K562 (cell line): Measurements from ENCODE around the gene COX6B1.
"Not testable (repeated sequence)": the region's sequence is repeated elsewhere in the genome, so short reads cannot be mapped to it uniquely, and the experiment has no call there.

Source experiments
- BDP1 ChIP-seq: IDR thresholded peaks from 3 replicates; pipeline ENCODE4 v1.6.1; 2011; ENCODE audit not compliant: insufficient read length, insufficient read depth
- DMBX1 ChIP-seq: fragments of 250-450 bp; sonication (Bioruptor Pico); IDR thresholded peaks from 2 replicates; pipeline ENCODE4 v1.8.0; 2022; ENCODE audit warnings: inconsistent platforms, mild to moderate bottlenecking, moderate library complexity, borderline replicate concordance
- EHMT2 ChIP-seq: fragments of 450-650 bp; IDR thresholded peaks from 2 replicates; pipeline ENCODE4 v1.6.1; 2018; ENCODE audit warnings: antibody characterized with exemption
- NR1H2 ChIP-seq: sonication (generic); formaldehyde crosslinking; IDR thresholded peaks from 2 replicates; pipeline ENCODE4 v1.4.0; 2020; ENCODE audit warnings: mild to moderate bottlenecking, missing genetic modification reagents
- RAD51 ChIP-seq: fragments of 450-650 bp; IDR thresholded peaks from 2 replicates; pipeline ENCODE4 v1.7.1; 2016; ENCODE audit warnings: low read depth, mild to moderate bottlenecking, borderline replicate concordance
- SMC3 ChIP-seq: conservative IDR thresholded peaks from 2 replicates; pipeline ENCODE4 v1.6.1; 2011; ENCODE audit warnings: low read depth, low read length, improper control_type of control experiment; ENCODE audit not compliant: insufficient read depth
- SREBF2 ChIP-seq: sonication (generic); formaldehyde crosslinking; IDR thresholded peaks from 2 replicates; pipeline ENCODE4 v1.4.0; 2020; ENCODE audit warnings: mild to moderate bottlenecking, missing genetic modification reagents
- TCF7L2 ChIP-seq: fragments of 150-350 bp; IDR thresholded peaks from 2 replicates; pipeline ENCODE4 v1.6.1; 2016; ENCODE audit warnings: low read depth, mild to moderate bottlenecking, low read length, moderate library complexity
- YY1 ChIP-seq, 3 experiments: IDR thresholded peaks; 2 replicates each; pipeline ENCODE4 v1.6.1; 2011; ENCODE audit warnings: low read length in 2 of 3, mild to moderate bottlenecking in 2 of 3, moderate library complexity in 2 of 3, borderline replicate concordance in 1 of 3, control low read depth in 1 of 3, low read depth in 1 of 3; ENCODE audit not compliant: insufficient read depth in 3 of 3, insufficient replicate concordance in 2 of 3, control insufficient read depth in 1 of 3, insufficient read length in 1 of 3; ENCODE audit errors: extremely low read depth in 1 of 3
- ZNF263 ChIP-seq: sonication (generic); formaldehyde crosslinking; IDR thresholded peaks from 2 replicates; pipeline ENCODE4 v1.8.0; 2022; ENCODE audit warnings: mild to moderate bottlenecking, missing genetic modification reagents, borderline replicate concordance
- TF ChIP-seq, protein P1 (sequence below), 3 experiments: fragments of 200-800 bp in 1 of 3; fragments of 250-450 bp in 1 of 3; fragments of 450-650 bp in 1 of 3; sonication (Bioruptor Pico) in 1 of 3; sonication (Bioruptor generic) in 1 of 3; formaldehyde crosslinking in 1 of 3; IDR thresholded peaks; 2 replicates each; pipeline versions ENCODE4 v1.6.1 to v1.8.0; 2016 to 2022; ENCODE audit warnings: mild to moderate bottlenecking in 2 of 3, missing genetic modification characterization in 2 of 3, missing compliant biosample characterization in 1 of 3, moderate library complexity in 1 of 3
- TF ChIP-seq, protein P2 (sequence below), 3 experiments: IDR thresholded peaks in 2 of 3; conservative IDR thresholded peaks in 1 of 3; 2 replicates each; pipeline ENCODE4 v1.5.1; 2011 to 2012; ENCODE audit warnings: low read length in 3 of 3, mild to moderate bottlenecking in 3 of 3, control low read depth in 2 of 3, improper control_type of control experiment in 1 of 3, inconsistent platforms in 1 of 3, low read depth in 1 of 3, mixed read lengths in 1 of 3, moderate library complexity in 1 of 3; ENCODE audit not compliant: insufficient read depth in 2 of 3
- TF ChIP-seq, protein P3 (sequence below): sonication (generic); formaldehyde crosslinking; IDR thresholded peaks from 2 replicates; pipeline ENCODE4 v1.8.1; 2023; ENCODE audit warnings: mild to moderate bottlenecking, missing genetic modification reagents

DNA sequence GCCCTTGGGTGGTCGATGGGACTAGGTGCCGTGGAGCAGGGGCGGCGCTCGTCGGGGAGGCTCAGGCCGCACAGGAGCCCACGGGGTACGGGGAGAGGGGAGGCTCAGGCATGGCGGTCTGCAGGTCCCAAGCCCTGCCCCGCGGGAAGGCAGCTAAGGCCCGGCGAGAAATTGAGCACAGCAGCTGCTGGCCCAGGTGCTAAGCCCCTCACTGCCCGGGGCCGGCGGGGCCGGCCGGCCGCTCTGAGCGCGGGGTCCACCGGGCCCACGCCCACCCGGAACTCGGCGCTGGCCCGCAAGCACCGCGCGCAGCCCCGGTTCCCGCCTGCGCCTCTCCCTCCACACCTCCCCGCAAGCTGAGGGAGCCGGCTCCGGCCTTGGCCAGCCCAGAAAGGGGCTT lies 43.0 kb downstream of the COX6B1 start:
- not testable (repeated sequence) for TF ChIP-seq BDP1; TCF7L2; YY1 (IDR thresholded peaks at IDR 0.05; ENCODE audit: borderline replicate concordance in 1 of 3, control insufficient read depth in 1 of 3, extremely low read depth in 1 of 3, insufficient read depth in 3 of 3, insufficient read length in 1 of 3, insufficient replicate concordance in 2 of 3, low read depth in 1 of 3, low read length in 2 of 3); DMBX1 (CRISPR knock-in tag); RAD51; NR1H2 (CRISPR knock-in tag); SREBF2 (CRISPR knock-in tag); ZNF263 (CRISPR knock-in tag); SMC3; EHMT2
- TF ChIP-seq, protein P1, sequence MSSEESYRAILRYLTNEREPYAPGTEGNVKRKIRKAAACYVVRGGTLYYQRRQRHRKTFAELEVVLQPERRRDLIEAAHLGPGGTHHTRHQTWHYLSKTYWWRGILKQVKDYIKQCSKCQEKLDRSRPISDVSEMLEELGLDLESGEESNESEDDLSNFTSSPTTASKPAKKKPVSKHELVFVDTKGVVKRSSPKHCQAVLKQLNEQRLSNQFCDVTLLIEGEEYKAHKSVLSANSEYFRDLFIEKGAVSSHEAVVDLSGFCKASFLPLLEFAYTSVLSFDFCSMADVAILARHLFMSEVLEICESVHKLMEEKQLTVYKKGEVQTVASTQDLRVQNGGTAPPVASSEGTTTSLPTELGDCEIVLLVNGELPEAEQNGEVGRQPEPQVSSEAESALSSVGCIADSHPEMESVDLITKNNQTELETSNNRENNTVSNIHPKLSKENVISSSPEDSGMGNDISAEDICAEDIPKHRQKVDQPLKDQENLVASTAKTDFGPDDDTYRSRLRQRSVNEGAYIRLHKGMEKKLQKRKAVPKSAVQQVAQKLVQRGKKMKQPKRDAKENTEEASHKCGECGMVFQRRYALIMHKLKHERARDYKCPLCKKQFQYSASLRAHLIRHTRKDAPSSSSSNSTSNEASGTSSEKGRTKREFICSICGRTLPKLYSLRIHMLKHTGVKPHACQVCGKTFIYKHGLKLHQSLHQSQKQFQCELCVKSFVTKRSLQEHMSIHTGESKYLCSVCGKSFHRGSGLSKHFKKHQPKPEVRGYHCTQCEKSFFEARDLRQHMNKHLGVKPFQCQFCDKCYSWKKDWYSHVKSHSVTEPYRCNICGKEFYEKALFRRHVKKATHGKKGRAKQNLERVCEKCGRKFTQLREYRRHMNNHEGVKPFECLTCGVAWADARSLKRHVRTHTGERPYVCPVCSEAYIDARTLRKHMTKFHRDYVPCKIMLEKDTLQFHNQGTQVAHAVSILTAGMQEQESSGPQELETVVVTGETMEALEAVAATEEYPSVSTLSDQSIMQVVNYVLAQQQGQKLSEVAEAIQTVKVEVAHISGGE (CRISPR knock-in tag; IDR thresholded peaks at IDR 0.05), result not testable (repeated sequence)
- TF ChIP-seq, protein P2, sequence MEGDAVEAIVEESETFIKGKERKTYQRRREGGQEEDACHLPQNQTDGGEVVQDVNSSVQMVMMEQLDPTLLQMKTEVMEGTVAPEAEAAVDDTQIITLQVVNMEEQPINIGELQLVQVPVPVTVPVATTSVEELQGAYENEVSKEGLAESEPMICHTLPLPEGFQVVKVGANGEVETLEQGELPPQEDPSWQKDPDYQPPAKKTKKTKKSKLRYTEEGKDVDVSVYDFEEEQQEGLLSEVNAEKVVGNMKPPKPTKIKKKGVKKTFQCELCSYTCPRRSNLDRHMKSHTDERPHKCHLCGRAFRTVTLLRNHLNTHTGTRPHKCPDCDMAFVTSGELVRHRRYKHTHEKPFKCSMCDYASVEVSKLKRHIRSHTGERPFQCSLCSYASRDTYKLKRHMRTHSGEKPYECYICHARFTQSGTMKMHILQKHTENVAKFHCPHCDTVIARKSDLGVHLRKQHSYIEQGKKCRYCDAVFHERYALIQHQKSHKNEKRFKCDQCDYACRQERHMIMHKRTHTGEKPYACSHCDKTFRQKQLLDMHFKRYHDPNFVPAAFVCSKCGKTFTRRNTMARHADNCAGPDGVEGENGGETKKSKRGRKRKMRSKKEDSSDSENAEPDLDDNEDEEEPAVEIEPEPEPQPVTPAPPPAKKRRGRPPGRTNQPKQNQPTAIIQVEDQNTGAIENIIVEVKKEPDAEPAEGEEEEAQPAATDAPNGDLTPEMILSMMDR (IDR thresholded peaks at IDR 0.05 in 2 of 3, conservative IDR thresholded peaks at IDR 0.05 in 1 of 3; ENCODE audit: insufficient read depth in 2 of 3, low read depth in 1 of 3, low read length in 3 of 3), result not testable (repeated sequence)
- TF ChIP-seq, protein P3, sequence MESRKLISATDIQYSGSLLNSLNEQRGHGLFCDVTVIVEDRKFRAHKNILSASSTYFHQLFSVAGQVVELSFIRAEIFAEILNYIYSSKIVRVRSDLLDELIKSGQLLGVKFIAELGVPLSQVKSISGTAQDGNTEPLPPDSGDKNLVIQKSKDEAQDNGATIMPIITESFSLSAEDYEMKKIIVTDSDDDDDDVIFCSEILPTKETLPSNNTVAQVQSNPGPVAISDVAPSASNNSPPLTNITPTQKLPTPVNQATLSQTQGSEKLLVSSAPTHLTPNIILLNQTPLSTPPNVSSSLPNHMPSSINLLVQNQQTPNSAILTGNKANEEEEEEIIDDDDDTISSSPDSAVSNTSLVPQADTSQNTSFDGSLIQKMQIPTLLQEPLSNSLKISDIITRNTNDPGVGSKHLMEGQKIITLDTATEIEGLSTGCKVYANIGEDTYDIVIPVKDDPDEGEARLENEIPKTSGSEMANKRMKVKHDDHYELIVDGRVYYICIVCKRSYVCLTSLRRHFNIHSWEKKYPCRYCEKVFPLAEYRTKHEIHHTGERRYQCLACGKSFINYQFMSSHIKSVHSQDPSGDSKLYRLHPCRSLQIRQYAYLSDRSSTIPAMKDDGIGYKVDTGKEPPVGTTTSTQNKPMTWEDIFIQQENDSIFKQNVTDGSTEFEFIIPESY (CRISPR knock-in tag), result not testable (repeated sequence)
